Rectal smooth muscle tissue (tissue), 1 donor: ENCODE results near the gene APC2.

ENCODE experiments used
- H3K27ac ChIP-seq: one replicate; pipeline ENCODE4 v1.7.0; 2013; ENCODE audit warnings: low read depth, low read length, inconsistent platforms
- H3K27me3 ChIP-seq: one replicate; pipeline ENCODE4 v1.7.0; 2013; ENCODE audit warnings: low read length; ENCODE audit not compliant: control insufficient read depth, insufficient read depth
- H3K36me3 ChIP-seq: one replicate; pipeline ENCODE4 v1.7.0; 2013; ENCODE audit warnings: low read length; ENCODE audit not compliant: control insufficient read depth, insufficient read depth
- H3K4me1 ChIP-seq: one replicate; pipeline ENCODE4 v1.7.0; 2013; ENCODE audit warnings: low read length; ENCODE audit not compliant: control insufficient read depth, insufficient read depth
- H3K4me3 ChIP-seq: one replicate; pipeline ENCODE4 v1.7.0; 2013; ENCODE audit warnings: low read length
- H3K9ac ChIP-seq: one replicate; pipeline ENCODE4 v1.7.0; 2013; ENCODE audit warnings: low read length

Gene APC2

DNA sequence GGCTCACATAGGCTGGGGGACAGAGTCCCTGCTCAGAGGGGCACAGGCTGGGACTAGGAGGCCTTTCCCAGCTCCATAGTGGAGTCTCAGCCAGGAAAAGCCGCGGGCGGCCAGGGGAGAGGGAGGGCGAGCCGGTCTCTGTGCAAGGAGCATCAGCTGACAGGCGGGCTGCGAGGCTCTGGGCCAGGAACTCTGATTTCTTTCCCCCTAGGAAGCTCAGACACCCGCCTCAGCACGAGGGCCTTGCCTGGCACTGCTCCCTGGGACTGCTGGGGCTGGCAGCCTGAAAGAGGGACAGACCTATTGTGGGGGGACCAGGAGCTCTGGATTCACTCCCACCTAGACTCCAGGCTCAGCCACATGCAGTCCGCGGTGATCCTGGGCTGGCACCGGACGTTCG is 71.7 kb downstream of the APC2 start:
- Histone ChIP-seq H3K36me3 (no peaks in the 10 kb centered on the region), H3K4me1 (peaks cover 6% of the 10 kb centered on the region), H3K9ac (no peak overlapping the region), H3K27me3 (peaks cover 26% of the 10 kb centered on the region), H3K4me3 (no peak overlapping the region), H3K27ac (no peak overlapping the region)

DNA sequence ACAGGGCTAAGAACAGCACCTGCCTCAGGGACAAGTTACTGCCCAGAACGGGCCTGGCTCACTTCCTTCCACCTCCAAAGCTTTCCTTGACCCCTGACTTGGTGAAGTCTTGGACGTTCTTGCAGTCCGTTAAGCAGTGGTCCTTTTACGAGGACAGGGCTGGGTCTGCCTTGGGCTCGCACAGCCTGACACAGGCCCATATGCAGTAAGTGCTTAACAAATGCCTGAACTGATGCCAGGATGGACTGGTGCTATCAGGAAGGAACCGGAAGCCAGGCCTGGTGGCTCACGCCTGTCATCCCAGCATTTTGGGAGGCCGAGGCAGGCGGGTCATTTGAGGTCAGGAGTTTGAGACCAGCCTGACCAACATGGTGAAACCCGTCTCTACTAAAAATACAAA is 72.1 kb downstream of the APC2 start:
- H3K4me1 ChIP-seq = peaks cover 6% of the 10 kb centered on the region
- H3K27ac ChIP-seq = no peak overlapping the region
- no peak overlapping the region for H3K9ac ChIP-seq
- H3K4me3 ChIP-seq = no peak overlapping the region
- H3K36me3 ChIP-seq = no peaks in the 10 kb centered on the region
- peaks cover 26% of the 10 kb centered on the region for H3K27me3 ChIP-seq

DNA sequence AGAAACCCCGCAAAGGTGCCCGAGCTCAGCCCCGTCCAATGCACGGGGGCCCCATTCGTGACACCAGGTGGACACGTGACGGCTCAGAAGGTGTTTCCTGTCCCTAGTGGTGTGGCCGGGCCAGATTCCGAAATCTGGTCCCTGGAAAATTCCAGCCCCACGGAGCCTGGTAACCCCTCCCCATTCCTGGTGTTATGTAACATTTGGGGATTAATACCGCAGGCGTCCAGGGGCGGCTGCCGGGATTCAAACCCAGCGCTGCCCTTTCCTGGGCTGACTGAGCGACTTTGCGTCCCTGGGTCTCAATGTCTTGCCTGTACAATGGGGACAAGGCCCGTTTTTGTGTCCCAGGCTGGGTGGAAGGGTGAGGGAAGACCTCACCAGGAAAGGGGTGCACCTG is 72.9 kb downstream of the APC2 start:
- Histone ChIP-seq H3K9ac (no peak overlapping the region), H3K4me1 (peaks cover 6% of the 10 kb centered on the region), H3K27me3 (peaks cover 26% of the 10 kb centered on the region)

More for the DNA sequence above, 72.9 kb downstream of the APC2 start:
- Histone ChIP-seq H3K36me3 (no peaks in the 10 kb centered on the region), H3K27ac (no peak overlapping the region), H3K4me3 (no peak overlapping the region)
